B cell (primary cell): ENCODE results near the gene SLC2A4RG. TPM values are rescaled to one million over a fixed set of nuclear protein-coding genes. Genes with fewer than 3 reads are reported as not detected.

Source experiments
- ATAC-seq: fragments of 200-7000 bp; cut with Tn5 transposase; one replicate; pipeline ENCODE4 v1.10.0; 2021; ENCODE audit warnings: low read depth, mild to moderate bottlenecking, moderate number of reproducible peaks, moderate library complexity
- CTCF ChIA-PET: fragments of 350-600 bp; sonication (Branson Sonifier 250); formaldehyde crosslinking; loops from one replicate; lab custom pipeline; 2021; ENCODE audit warnings: antibody characterized with exemption, inconsistent platforms; lab: Charles Lee
- POLR2A ChIA-PET: fragments of 350-600 bp; sonication (Branson Sonifier 250); formaldehyde crosslinking; loops from one replicate; lab custom pipeline; 2021; ENCODE audit warnings: antibody characterized with exemption; lab: Charles Lee
- DNase-seq: peaks from one replicate; pipeline ENCODE4 v3.0.0; 2013
- H2AFZ ChIP-seq: 2 replicates; pipeline ENCODE4 v1.6.1; 2012; ENCODE audit warnings: mild to moderate bottlenecking, low read depth, low read length; ENCODE audit not compliant: insufficient read depth, poor library complexity, severe bottlenecking
- H3K27ac ChIP-seq, 2 donors: 1 replicate in 1 of 2; 2 replicates in 1 of 2; pipeline ENCODE4 v1.5.1; 2012 to 2013; ENCODE audit warnings: low read length in 2 of 2, mild to moderate bottlenecking in 2 of 2, moderate library complexity in 1 of 2
- H3K27me3 ChIP-seq, 4 experiments: fragments of 200-600 bp in 1 of 4; sonication (generic) in 1 of 4; replicated peaks in 1 of 4; 1 replicate in 2 of 4; 2 replicates in 2 of 4; pipeline versions ENCODE4 v1.6.1 to v1.7.0; 2013 to 2016; ENCODE audit warnings: low read length in 3 of 4, mild to moderate bottlenecking in 2 of 4, mixed read lengths in 1 of 4, moderate library complexity in 1 of 4; ENCODE audit not compliant: insufficient read depth in 4 of 4, control insufficient read depth in 3 of 4; ENCODE audit errors: control extremely low read depth in 1 of 4
- H3K36me3 ChIP-seq, 2 experiments: replicated peaks in 1 of 2; 1 replicate in 1 of 2; 2 replicates in 1 of 2; pipeline versions ENCODE4 v1.6.1 to v1.7.1; 2013; ENCODE audit warnings: low read length in 1 of 2; ENCODE audit not compliant: insufficient read depth in 2 of 2, control insufficient read depth in 1 of 2; ENCODE audit errors: control extremely low read depth in 1 of 2, extremely low read depth in 1 of 2
- H3K4me1 ChIP-seq, 2 donors: fragments of 200-600 bp in 1 of 2; sonication (generic) in 1 of 2; 1 replicate in 1 of 2; 2 replicates in 1 of 2; pipeline versions ENCODE4 v1.5.1 to v1.6.1; 2013 to 2017; ENCODE audit warnings: low read length in 2 of 2; ENCODE audit not compliant: control insufficient read depth in 2 of 2, insufficient read depth in 2 of 2
- H3K4me2 ChIP-seq: replicated peaks from 2 replicates; pipeline ENCODE3; 2012; ENCODE audit warnings: mild to moderate bottlenecking, low read depth, low read length; ENCODE audit not compliant: poor library complexity, severe bottlenecking
- H3K4me3 ChIP-seq, 5 experiments: fragments of 200-600 bp in 1 of 5; sonication (generic) in 1 of 5; 1 replicate in 3 of 5; 2 replicates in 2 of 5; pipeline versions ENCODE4 v1.5.1 to v1.7.0; 2011 to 2016; ENCODE audit warnings: low read length in 4 of 5, mild to moderate bottlenecking in 4 of 5, low read depth in 2 of 5, control low read depth in 1 of 5, moderate library complexity in 1 of 5; ENCODE audit not compliant: insufficient read depth in 1 of 5; ENCODE audit errors: control extremely low read depth in 1 of 5, extremely low read depth in 1 of 5
- H3K79me2 ChIP-seq: fragments of 200-600 bp; sonication (generic); one replicate; pipeline ENCODE4 v1.6.0; 2016; ENCODE audit warnings: low read length; ENCODE audit not compliant: control insufficient read depth, insufficient read depth
- H3K9ac ChIP-seq: fragments of 200-600 bp; sonication (generic); 2 replicates; pipeline ENCODE4 v1.6.1; 2017; ENCODE audit warnings: mild to moderate bottlenecking, low read length, moderate library complexity
- H3K9me3 ChIP-seq, 3 donors: one replicate each; pipeline versions ENCODE4 v1.6.1 to v1.7.1; 2013; ENCODE audit warnings: low read length in 2 of 3; ENCODE audit not compliant: control insufficient read depth in 2 of 3, insufficient read depth in 1 of 3; ENCODE audit errors: control extremely low read depth in 1 of 3
- H4K20me1 ChIP-seq: 2 replicates; pipeline ENCODE4 v1.6.0; 2012; ENCODE audit warnings: mild to moderate bottlenecking, low read length; ENCODE audit not compliant: insufficient read depth, control insufficient read depth, poor library complexity, severe bottlenecking
- H3K27ac Mint-ChIP-seq: one replicate; pipeline ENCODE4 v1.8.0; 2021; ENCODE audit warnings: mixed read lengths
- H3K27me3 Mint-ChIP-seq: one replicate; pipeline ENCODE4 v1.8.0; 2021; ENCODE audit warnings: mixed read lengths
- H3K4me1 Mint-ChIP-seq: one replicate; pipeline ENCODE4 v1.8.0; 2021; ENCODE audit warnings: mixed read lengths
- H3K4me3 Mint-ChIP-seq: one replicate; pipeline ENCODE4 v1.8.0; 2021; ENCODE audit warnings: mixed read lengths
- H3K9me3 Mint-ChIP-seq: one replicate; pipeline ENCODE4 v1.8.0; 2022; ENCODE audit warnings: mixed read lengths; ENCODE audit not compliant: insufficient read depth
- EZH2 ChIP-seq: IDR thresholded peaks from 2 replicates; pipeline ENCODE4 v1.6.1; 2012; ENCODE audit warnings: borderline replicate concordance, low read depth, mild to moderate bottlenecking, moderate library complexity, low read length; ENCODE audit not compliant: insufficient read depth, poor library complexity, severe bottlenecking
- WGBS: methylation state at CpG from one replicate; pipeline ENCODE4 v1.1.5; 2013; ENCODE audit warnings: missing lambda C conversion rate; ENCODE audit not compliant: insufficient coverage; 5-methylcytosine and 5-hydroxymethylcytosine counted together
- intact Hi-C: fragments of 100-400 bp; cut with micrococcal nuclease; formaldehyde crosslinking; loops from one replicate; pipeline ENCODE4 v1.10.0; 2022
- polyA plus RNA-seq: library from polyadenylated mRNA; depleted of rRNA; stranded (reverse); fragments of >200 nt; gene quantifications from 2 replicates; pipeline ENCODE4 v1.2.3, GENCODE V29; 2012
- total RNA-seq, 2 donors: library from RNA; stranded (reverse); fragments of 120-200 nt in 1 of 2; gene quantifications; 1 replicate in 1 of 2; 2 replicates in 1 of 2; pipeline versions ENCODE4 v1.2.3 to v1.2.4, GENCODE V29; 2013 to 2022
- TF ChIP-seq, protein P1 (sequence below): fragments of 200-600 bp; IDR thresholded peaks from one replicate; pipeline ENCODE4 v1.8.0; 2022; ENCODE audit warnings: antibody characterized with exemption, mild to moderate bottlenecking

The SLC2A4RG gene
- total and polyA plus RNA-seq, 2 donors (not counting 1 experiment from before 2014, with no cell fraction given): 39.7 to 49.4 TPM

GRCh38 chr20:63765902-63766301 lies 26.3 kb downstream of the SLC2A4RG start:
- TF ChIP-seq, protein P1, sequence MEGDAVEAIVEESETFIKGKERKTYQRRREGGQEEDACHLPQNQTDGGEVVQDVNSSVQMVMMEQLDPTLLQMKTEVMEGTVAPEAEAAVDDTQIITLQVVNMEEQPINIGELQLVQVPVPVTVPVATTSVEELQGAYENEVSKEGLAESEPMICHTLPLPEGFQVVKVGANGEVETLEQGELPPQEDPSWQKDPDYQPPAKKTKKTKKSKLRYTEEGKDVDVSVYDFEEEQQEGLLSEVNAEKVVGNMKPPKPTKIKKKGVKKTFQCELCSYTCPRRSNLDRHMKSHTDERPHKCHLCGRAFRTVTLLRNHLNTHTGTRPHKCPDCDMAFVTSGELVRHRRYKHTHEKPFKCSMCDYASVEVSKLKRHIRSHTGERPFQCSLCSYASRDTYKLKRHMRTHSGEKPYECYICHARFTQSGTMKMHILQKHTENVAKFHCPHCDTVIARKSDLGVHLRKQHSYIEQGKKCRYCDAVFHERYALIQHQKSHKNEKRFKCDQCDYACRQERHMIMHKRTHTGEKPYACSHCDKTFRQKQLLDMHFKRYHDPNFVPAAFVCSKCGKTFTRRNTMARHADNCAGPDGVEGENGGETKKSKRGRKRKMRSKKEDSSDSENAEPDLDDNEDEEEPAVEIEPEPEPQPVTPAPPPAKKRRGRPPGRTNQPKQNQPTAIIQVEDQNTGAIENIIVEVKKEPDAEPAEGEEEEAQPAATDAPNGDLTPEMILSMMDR: no peak
- TF ChIP-seq EZH2: no peak
- intact Hi-C loops: no loop called here
- Mint-ChIP-seq H3K4me1 (no peaks in the 10 kb centered on the region), H3K9me3 (no peaks in the 10 kb centered on the region), H3K4me3 (no peak overlapping the region), H3K27me3 (peaks cover 4% of the 10 kb centered on the region), H3K27ac (no peak overlapping the region)
- Histone ChIP-seq H3K79me2 (no peaks in the 10 kb centered on the region), H2AFZ (no peak overlapping the region), H3K36me3 (no peaks in the 10 kb centered on the region), H3K4me2 (no peak overlapping the region), H4K20me1 (no peaks in the 10 kb centered on the region), H3K27me3 (no peaks in the 10 kb centered on the region), H3K27ac (no peak overlapping the region), H3K9ac (no peak overlapping the region), H3K4me3 (no peak overlapping the region), H3K9me3 (no peaks in the 10 kb centered on the region), H3K4me1 (no peaks in the 10 kb centered on the region)
- WGBS: 94% methylated on average over 5 of the region's 7 CpGs
- POLR2A ChIA-PET: interaction anchor here (0.7 kb wide), 1 partner anchor 29 kb away, joined by 6 read pairs; the partner anchor contains the start of gene LIME1
- ATAC-seq (no peak), DNase-seq (no peak)
- CTCF ChIA-PET: interaction anchor here (0.7 to 1.1 kb wide), 2 partner anchors 19 to 95 kb away, joined by 3 read pairs; partner anchors contain the start of gene ABHD16B

DNA sequence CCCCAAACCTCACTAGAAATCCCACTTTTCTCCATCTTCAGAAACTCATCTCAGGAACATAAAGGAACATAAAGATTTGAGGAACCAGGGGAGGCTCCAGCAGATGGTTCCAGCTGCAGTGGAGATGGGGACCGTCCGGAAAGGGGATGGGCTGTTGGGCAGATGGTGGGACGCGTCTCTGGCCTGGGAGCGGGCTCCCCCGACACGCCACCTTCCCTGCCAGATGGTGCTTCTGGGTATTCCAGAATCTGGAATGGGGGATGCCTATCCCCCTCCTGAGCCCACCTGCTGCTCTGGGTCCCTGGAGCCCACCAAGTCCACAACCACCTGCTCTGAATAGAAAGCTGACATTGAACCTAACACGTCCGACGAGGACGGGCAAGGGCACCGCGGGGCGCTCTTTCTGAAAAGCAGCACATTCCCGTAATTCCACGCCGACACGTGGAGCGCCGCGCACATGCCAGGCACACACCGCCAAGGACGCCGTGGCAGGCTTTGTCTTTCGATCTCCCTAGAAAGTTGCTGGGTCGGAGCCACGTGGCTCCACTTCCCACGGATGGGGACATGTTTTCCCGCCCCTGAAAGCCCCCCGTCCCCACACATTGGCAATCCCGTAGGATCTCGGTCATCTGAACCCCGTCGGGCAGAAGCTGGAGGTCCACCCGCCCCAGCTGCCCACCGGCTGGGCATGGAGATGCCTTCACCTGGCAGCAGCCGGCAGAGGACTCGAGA lies 27.3 kb downstream of the SLC2A4RG start:
- H3K79me2 ChIP-seq: no peaks in the 10 kb centered on the region
- H3K27me3 Mint-ChIP-seq: peaks cover 4% of the 10 kb centered on the region
- no peaks in the 10 kb centered on the region for H3K9me3 ChIP-seq
- TF ChIP-seq, protein P1: no peak
- TF ChIP-seq EZH2: no peak
- H4K20me1 ChIP-seq: no peaks in the 10 kb centered on the region
- DNase-seq: no peak
- no peak overlapping the region for H3K4me3 Mint-ChIP-seq
- no peak for ATAC-seq
- no peak overlapping the region for H3K27ac ChIP-seq
- intact Hi-C loops: no loop called here
- 91% methylated on average over 36 of the region's 38 CpGs for WGBS
- CTCF ChIA-PET: interaction anchor here (0.7 to 1.1 kb wide), 2 partner anchors 18 to 94 kb away, joined by 3 read pairs; partner anchors contain the start of gene ABHD16B
- H3K4me1 Mint-ChIP-seq: no peaks in the 10 kb centered on the region
- no peaks in the 10 kb centered on the region for H3K27me3 ChIP-seq
- no peak overlapping the region for H3K4me3 ChIP-seq
- no peak overlapping the region for H3K4me2 ChIP-seq
- H3K36me3 ChIP-seq: no peaks in the 10 kb centered on the region
- no peak overlapping the region for H2AFZ ChIP-seq
- no peaks in the 10 kb centered on the region for H3K9me3 Mint-ChIP-seq
- H3K27ac Mint-ChIP-seq: no peak overlapping the region
- no peaks in the 10 kb centered on the region for H3K4me1 ChIP-seq
- no peak overlapping the region for H3K9ac ChIP-seq
- POLR2A ChIA-PET: interaction anchor here (0.6 to 0.7 kb wide), 2 partner anchors 30 to 113 kb away, joined by 5 to 6 read pairs; partner anchors contain the start of genes LIME1 and STMN3
